H1 (cell line): Measurements from ENCODE around the gene GCLM. TPM values are rescaled to one million over a fixed set of nuclear protein-coding genes. Genes with fewer than 3 reads are reported as not detected.

Experiments
- CTCF ChIA-PET: fragments of 300-600 bp; sonication (Branson Sonifier 250); formaldehyde crosslinking; loops from one replicate; lab custom pipeline; 2021; ENCODE audit not compliant: partially characterized antibody; lab: Charles Lee
- POLR2A ChIA-PET: fragments of 300-600 bp; sonication (Branson Sonifier 250); formaldehyde crosslinking; loops from one replicate; lab custom pipeline; 2021; ENCODE audit warnings: inconsistent platforms; ENCODE audit not compliant: partially characterized antibody; lab: Charles Lee
- DNase-seq, 2 experiments: peaks; one replicate each; pipeline versions ENCODE4 v3.0.0 to v3.0.0-alpha.2; 2010 to 2022; ENCODE audit warnings: low spot score in 2 of 2, low read depth in 1 of 2, mixed read lengths in 1 of 2
- FAIRE-seq: peaks from 2 replicates; lab custom pipeline; 2011; peaks lifted over from hg19 to GRCh38; lab: Jason Lieb, UNC
- H2AFZ ChIP-seq: 2 replicates; pipeline ENCODE4 v1.8.1; 2012; ENCODE audit warnings: low read length, inconsistent platforms
- H2AK5ac ChIP-seq: 2 replicates; pipeline ENCODE4 v1.6.1; 2013; ENCODE audit warnings: low read depth, low read length
- H2BK120ac ChIP-seq: replicated peaks from 2 replicates; pipeline ENCODE3; 2013; ENCODE audit warnings: low read depth, low read length, inconsistent platforms
- H2BK12ac ChIP-seq: 2 replicates; pipeline ENCODE4 v1.6.1; 2013; ENCODE audit warnings: low read depth, low read length
- H2BK15ac ChIP-seq: 2 replicates; pipeline ENCODE4 v1.6.1; 2013; ENCODE audit warnings: low read length
- H2BK20ac ChIP-seq: 2 replicates; pipeline ENCODE4 v1.6.1; 2013; ENCODE audit warnings: low read length
- H2BK5ac ChIP-seq: 2 replicates; pipeline ENCODE4 v1.6.1; 2013; ENCODE audit warnings: low read depth, low read length
- H3K14ac ChIP-seq: 2 replicates; pipeline ENCODE4 v1.6.1; 2013; ENCODE audit warnings: inconsistent platforms; ENCODE audit not compliant: insufficient read length
- H3K18ac ChIP-seq: 2 replicates; pipeline ENCODE4 v1.6.1; 2013; ENCODE audit warnings: low read length; ENCODE audit errors: extremely low read depth
- H3K23ac ChIP-seq: 2 replicates; pipeline ENCODE4 v1.6.1; 2013; ENCODE audit warnings: inconsistent platforms; ENCODE audit not compliant: insufficient read length
- H3K23me2 ChIP-seq: 2 replicates; pipeline ENCODE4 v1.6.1; 2013; ENCODE audit warnings: low read depth, low read length
- H3K27ac ChIP-seq: 2 replicates; pipeline ENCODE4 v1.6.1; 2011; ENCODE audit warnings: low read depth, low read length, inconsistent platforms
- H3K27me3 ChIP-seq, 4 experiments: replicated peaks in 1 of 4; 1 replicate in 1 of 4; 2 replicates in 3 of 4; pipeline versions ENCODE4 v1.6.1 to v1.8.1; 2011 to 2013; ENCODE audit warnings: low read length in 3 of 4, mild to moderate bottlenecking in 3 of 4, inconsistent platforms in 2 of 4, mixed read lengths in 2 of 4, moderate library complexity in 1 of 4; ENCODE audit not compliant: control insufficient read depth in 3 of 4, insufficient read depth in 3 of 4; ENCODE audit errors: extremely low read depth in 1 of 4
- H3K36me3 ChIP-seq, 4 experiments: 2 replicates each; pipeline versions ENCODE4 v1.6.1 to v1.8.1; 2011 to 2013; ENCODE audit warnings: mild to moderate bottlenecking in 4 of 4, low read length in 3 of 4, moderate library complexity in 2 of 4, control low read depth in 1 of 4, inconsistent platforms in 1 of 4; ENCODE audit not compliant: insufficient read depth in 4 of 4, control insufficient read depth in 2 of 4
- H3K4ac ChIP-seq: replicated peaks from 2 replicates; pipeline ENCODE3; 2013; ENCODE audit warnings: low read length, low read depth, mixed read lengths, inconsistent platforms; ENCODE audit not compliant: insufficient read length
- H3K4me1 ChIP-seq, 4 experiments: replicated peaks in 1 of 4; 1 replicate in 1 of 4; 2 replicates in 3 of 4; pipeline versions ENCODE4 v1.6.1 to v1.8.1; 2011 to 2013; ENCODE audit warnings: low read length in 3 of 4, inconsistent platforms in 2 of 4, mixed read lengths in 1 of 4; ENCODE audit not compliant: insufficient read depth in 4 of 4, control insufficient read depth in 3 of 4
- H3K4me2 ChIP-seq, 2 experiments: 2 replicates each; pipeline versions ENCODE4 v1.6.1 to v1.8.1; 2011 to 2013; ENCODE audit warnings: low read depth in 2 of 2, low read length in 2 of 2, control low read depth in 1 of 2, inconsistent platforms in 1 of 2, mild to moderate bottlenecking in 1 of 2; ENCODE audit not compliant: insufficient read depth in 1 of 2
- H3K4me3 ChIP-seq, 4 experiments: fragments of 200-600, 300-600 bp in 1 of 4; sonication (generic), shearing (Covaris generic), sonication (Bioruptor Twin) in 1 of 4; 2 replicates each; pipeline versions ENCODE4 v1.5.1 to v1.8.1; 2011 to 2016; ENCODE audit warnings: low read length in 4 of 4, low read depth in 3 of 4, control low read depth in 2 of 4, inconsistent platforms in 2 of 4, mild to moderate bottlenecking in 2 of 4, mixed read lengths in 1 of 4, moderate library complexity in 1 of 4; ENCODE audit not compliant: insufficient read depth in 2 of 4; ENCODE audit errors: extremely low read depth in 1 of 4
- H3K56ac ChIP-seq: replicated peaks from 2 replicates; pipeline ENCODE3; 2013; ENCODE audit warnings: low read depth, mild to moderate bottlenecking, mixed read lengths, low read length, inconsistent platforms; ENCODE audit not compliant: insufficient read length
- H3K79me1 ChIP-seq: 2 replicates; pipeline ENCODE4 v1.6.1; 2013; ENCODE audit warnings: low read depth, low read length, control low read depth
- H3K79me2 ChIP-seq, 2 experiments: 2 replicates each; pipeline versions ENCODE4 v1.6.1 to v1.8.1; 2012 to 2013; ENCODE audit warnings: low read length in 2 of 2, mild to moderate bottlenecking in 2 of 2, inconsistent platforms in 1 of 2; ENCODE audit not compliant: insufficient read depth in 2 of 2, control insufficient read depth in 1 of 2
- H3K9ac ChIP-seq, 4 experiments: replicated peaks in 1 of 4; 1 replicate in 1 of 4; 2 replicates in 3 of 4; pipeline versions ENCODE4 v1.6.1 to v1.8.1; 2011 to 2013; ENCODE audit warnings: low read depth in 3 of 4, low read length in 3 of 4, control low read depth in 2 of 4, mild to moderate bottlenecking in 2 of 4, moderate library complexity in 2 of 4, inconsistent platforms in 1 of 4; ENCODE audit errors: extremely low read depth in 1 of 4
- H3K9me3 ChIP-seq, 2 experiments: 2 replicates each; pipeline versions ENCODE4 v1.6.1 to v1.8.1; 2012 to 2013; ENCODE audit warnings: mild to moderate bottlenecking in 2 of 2, moderate library complexity in 2 of 2, control low read depth in 1 of 2, inconsistent platforms in 1 of 2, low read depth in 1 of 2, low read length in 1 of 2, mixed read lengths in 1 of 2; ENCODE audit not compliant: insufficient read depth in 2 of 2
- H4K20me1 ChIP-seq, 2 experiments: replicated peaks in 1 of 2; 2 replicates each; pipeline versions ENCODE3 to v1.8.1; 2011 to 2013; ENCODE audit warnings: inconsistent platforms in 2 of 2, low read length in 2 of 2, mild to moderate bottlenecking in 1 of 2; ENCODE audit not compliant: insufficient read depth in 2 of 2, control insufficient read depth in 1 of 2
- H4K5ac ChIP-seq: 2 replicates; pipeline ENCODE4 v1.6.1; 2013; ENCODE audit warnings: low read length, low read depth, mixed read lengths, inconsistent platforms; ENCODE audit not compliant: insufficient read length
- H4K8ac ChIP-seq: 2 replicates; pipeline ENCODE4 v1.8.0; 2013; ENCODE audit warnings: mild to moderate bottlenecking, moderate library complexity, low read length, inconsistent platforms; ENCODE audit not compliant: insufficient read depth; ENCODE audit errors: extremely low read depth
- H4K91ac ChIP-seq: replicated peaks from 2 replicates; pipeline ENCODE3; 2013; ENCODE audit warnings: low read length, mixed read lengths, inconsistent platforms; ENCODE audit not compliant: insufficient read length
- CEBPB ChIP-seq: IDR thresholded peaks from 2 replicates; pipeline ENCODE4 v1.6.1; 2012; ENCODE audit warnings: low read depth, low read length
- JUND ChIP-seq: IDR thresholded peaks from 2 replicates; pipeline ENCODE4 v1.6.1; 2011; ENCODE audit warnings: mild to moderate bottlenecking, improper control_type of control experiment, low read length
- MAFK ChIP-seq: IDR thresholded peaks from 2 replicates; pipeline ENCODE4 v1.6.1; 2012; ENCODE audit warnings: low read depth, mild to moderate bottlenecking, improper control_type of control experiment, low read length
- RAD21 ChIP-seq, 2 experiments: IDR thresholded peaks in 1 of 2; conservative IDR thresholded peaks in 1 of 2; 2 replicates each; pipeline ENCODE4 v1.6.1; 2011; ENCODE audit warnings: low read depth in 2 of 2, low read length in 2 of 2, improper control_type of control experiment in 1 of 2, inconsistent platforms in 1 of 2, mild to moderate bottlenecking in 1 of 2, moderate library complexity in 1 of 2
- TAF1 ChIP-seq: IDR thresholded peaks from 2 replicates; pipeline ENCODE4 v1.6.1; 2011; ENCODE audit warnings: mild to moderate bottlenecking, low read depth, low read length
- TEAD4 ChIP-seq: IDR thresholded peaks from 2 replicates; pipeline ENCODE4 v1.6.1; 2012; ENCODE audit warnings: low read depth, low read length, inconsistent platforms, mixed read lengths
- WGBS, 2 experiments: shearing (Covaris generic) in 1 of 2; methylation state at CpG; one replicate each; pipeline versions ENCODE4 v1.1.6 to v1.1.7; 2013 to 2015; ENCODE audit warnings: low lambda C conversion rate in 2 of 2, mixed read lengths in 2 of 2, inconsistent platforms in 1 of 2, low coverage in 1 of 2, missing lambda C conversion rate in 1 of 2; ENCODE audit not compliant: insufficient replicate concordance in 2 of 2, insufficient coverage in 1 of 2, insufficient read length in 1 of 2; ENCODE audit errors: extremely low coverage in 1 of 2, missing lambda C conversion rate in 1 of 2; 5-methylcytosine and 5-hydroxymethylcytosine counted together
- polyA plus RNA-seq, 7 experiments: library from polyadenylated mRNA; depleted of rRNA in 3 of 7; stranded (reverse) in 5 of 7; unstranded in 2 of 7; fragments of >200 nt in 5 of 7; fragments of 200-250 nt in 2 of 7; gene quantifications; 1 replicate in 5 of 7; 2 replicates in 1 of 7; 4 replicates in 1 of 7; pipeline versions ENCODE4 v1.2.1 to v1.2.3, GENCODE V29; 2011 to 2013; ENCODE audit warnings: missing spikeins in 2 of 7, mixed read lengths in 2 of 7
- total RNA-seq: library from RNA; stranded (reverse); fragmentation: NEBNext Ultra II Directional; extraction: Animal tissue kit (Norgen Biotek cat#: 25700); gene quantifications from 2 replicates; pipeline ENCODE4 v1.2.1, GENCODE V29; 2021
- TF ChIP-seq, protein P1 (sequence below), 3 experiments: IDR thresholded peaks; 1 replicate in 2 of 3; 2 replicates in 1 of 3; pipeline versions ENCODE4 v1.5.1 to v1.6.1; 2011; ENCODE audit warnings: low read length in 3 of 3, mild to moderate bottlenecking in 3 of 3, inconsistent platforms in 2 of 3, low read depth in 1 of 3, moderate library complexity in 1 of 3; ENCODE audit not compliant: insufficient read depth in 1 of 3; ENCODE audit errors: control extremely low read depth in 1 of 3

Gene GCLM
- total and polyA plus RNA-seq, 2 of the 8 experiments (the other 6 are each of a cell fraction or from before 2014, with no cell fraction given): 3.1 to 12.8 TPM

DNA sequence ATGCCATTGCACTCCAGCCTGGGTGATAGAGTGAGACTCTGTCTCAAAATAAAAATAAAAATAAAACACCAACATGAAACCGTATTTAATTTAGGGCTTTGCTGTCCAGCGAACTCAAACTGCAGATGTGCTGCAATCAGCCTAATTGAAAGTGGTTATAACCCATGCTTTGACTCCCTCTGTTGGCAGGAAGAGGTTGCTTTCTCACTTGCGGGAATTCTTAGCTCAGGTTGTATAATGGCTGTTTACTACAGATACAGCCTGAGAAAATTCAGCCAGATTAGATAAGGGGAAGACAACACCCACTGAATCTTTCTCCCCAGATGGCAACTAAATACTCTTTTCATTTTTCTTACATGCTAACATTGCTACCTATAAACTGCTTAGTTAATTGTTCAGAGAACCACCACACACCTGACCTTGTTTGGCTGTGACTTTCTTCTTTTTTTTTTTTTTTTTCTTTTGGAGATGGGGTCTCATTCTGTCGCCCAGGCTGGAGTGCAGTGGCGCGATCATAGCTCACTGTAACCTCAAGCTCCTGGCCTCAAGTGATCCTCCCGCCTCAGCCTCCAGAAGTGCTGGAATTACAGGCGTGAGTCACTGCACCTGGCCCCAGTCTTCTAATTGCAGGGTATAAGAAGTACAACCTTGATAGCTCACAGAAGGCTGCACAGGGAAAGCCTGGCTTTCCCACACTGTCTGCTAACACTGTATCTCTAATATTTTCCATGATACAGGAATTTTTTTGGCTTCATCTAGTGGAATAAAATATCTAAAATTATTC, 64.8 kb downstream of the GCLM start:
- Histone ChIP-seq H3K18ac (no peak overlapping the region), H3K27ac (no peak overlapping the region), H4K8ac (no peak overlapping the region), H3K4me3 (no peak overlapping the region), H4K20me1 (no peaks in the 10 kb centered on the region), H3K4me2 (no peak overlapping the region; a peak in 1 of 4 replicates), H3K27me3 (no peaks in the 10 kb centered on the region; a peak in 1 of 7 replicates), H3K36me3 (no peaks in the 10 kb centered on the region; a peak in 1 of 8 replicates), H2BK5ac (no peak overlapping the region), H2BK20ac (no peak overlapping the region), H3K56ac (no peak overlapping the region), H3K4me1 (peaks cover 0 to 7% (median 3%) of the 10 kb centered on the region in 4 experiments; a peak in 2 of 7 replicates), H2AK5ac (no peak overlapping the region), H2BK120ac (no peak overlapping the region), H3K79me1 (no peaks in the 10 kb centered on the region), H2AFZ (no peak overlapping the region), H3K23ac (no peak overlapping the region), H3K9ac (no peak overlapping the region), H2BK12ac (0 out of 2 replicates have a peak overlapping the region, but pooled peaks have one; percentile 65), H3K14ac (no peak overlapping the region), H2BK15ac (no peak overlapping the region), H3K79me2 (no peaks in the 10 kb centered on the region), H3K23me2 (peaks cover 4% of the 10 kb centered on the region; the same call in 1 of the 2 replicates), H4K5ac (no peak overlapping the region), H4K91ac (no peak overlapping the region), H3K9me3 (no peaks in the 10 kb centered on the region), H3K4ac (no peak overlapping the region)
- peak; percentile 78 for FAIRE-seq
- no peak for DNase-seq
- 0 out of 2 replicates have a peak, but pooled peaks have one; percentile 32 for TF ChIP-seq MAFK
- no peak for TF ChIP-seq TAF1
- no peak for TF ChIP-seq JUND
- TF ChIP-seq, protein P1, sequence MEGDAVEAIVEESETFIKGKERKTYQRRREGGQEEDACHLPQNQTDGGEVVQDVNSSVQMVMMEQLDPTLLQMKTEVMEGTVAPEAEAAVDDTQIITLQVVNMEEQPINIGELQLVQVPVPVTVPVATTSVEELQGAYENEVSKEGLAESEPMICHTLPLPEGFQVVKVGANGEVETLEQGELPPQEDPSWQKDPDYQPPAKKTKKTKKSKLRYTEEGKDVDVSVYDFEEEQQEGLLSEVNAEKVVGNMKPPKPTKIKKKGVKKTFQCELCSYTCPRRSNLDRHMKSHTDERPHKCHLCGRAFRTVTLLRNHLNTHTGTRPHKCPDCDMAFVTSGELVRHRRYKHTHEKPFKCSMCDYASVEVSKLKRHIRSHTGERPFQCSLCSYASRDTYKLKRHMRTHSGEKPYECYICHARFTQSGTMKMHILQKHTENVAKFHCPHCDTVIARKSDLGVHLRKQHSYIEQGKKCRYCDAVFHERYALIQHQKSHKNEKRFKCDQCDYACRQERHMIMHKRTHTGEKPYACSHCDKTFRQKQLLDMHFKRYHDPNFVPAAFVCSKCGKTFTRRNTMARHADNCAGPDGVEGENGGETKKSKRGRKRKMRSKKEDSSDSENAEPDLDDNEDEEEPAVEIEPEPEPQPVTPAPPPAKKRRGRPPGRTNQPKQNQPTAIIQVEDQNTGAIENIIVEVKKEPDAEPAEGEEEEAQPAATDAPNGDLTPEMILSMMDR (IDR thresholded peaks at IDR 0.05; ENCODE audit: control extremely low read depth in 1 of 3, insufficient read depth in 1 of 3, low read depth in 1 of 3, low read length in 3 of 3): peak in 2 of 3 experiments; percentile 75 to 89; a peak in 3 of 4 replicates
- peak; percentile 78 for TF ChIP-seq CEBPB
- TF ChIP-seq RAD21 (IDR thresholded peaks at IDR 0.05 in 1 of 2, conservative IDR thresholded peaks at IDR 0.05 in 1 of 2; ENCODE audit: low read depth in 2 of 2, low read length in 2 of 2): peak; percentile 90 to 92
- 0 out of 2 replicates have a peak, but pooled peaks have one; percentile 22 for TF ChIP-seq TEAD4
- 79% methylated on average over 8 of the region's 8 CpGs; no CpG with 5 or more reads in 1 of the 2 experiments for WGBS, 2 experiments
- CTCF ChIA-PET: interaction anchor here (0.6 to 14.0 kb wide), 57 partner anchors 10 to 671 kb away, joined by 3 to 324 read pairs (median 4); partner anchors contain the start of gene BCAR3
- POLR2A ChIA-PET: interaction anchor here (0.6 to 2.5 kb wide), 9 partner anchors 10 to 278 kb away, joined by 3 to 8 read pairs (median 5); no protein-coding TSS in a partner anchor
